NOMO-1 (cell line): Measurements from ENCODE around the gene ATP1B2.
"Not testable (repeated sequence)": the region's sequence is repeated elsewhere in the genome, so short reads cannot be mapped to it uniquely, and the experiment has no call there.

Experiments used
- DNase-seq, 2 experiments: peaks; one replicate each; lab custom pipeline; 2025; ENCODE audit not compliant: unreplicated experiment in 2 of 2; lab: John Stamatoyannopoulos, UW

ATP1B2 gene

GRCh38 chr17:7650509-7651096 lies at the start of gene ATP1B2:
Gene ATP1B2, plus strand, starts transcription at chr17:7650926. Its CDS starts 593 bp downstream, at chr17:7651519.
- peak; percentile 17 to 31 for DNase-seq

- DNase-seq = no peak
Observed at GRCh38 chr17:7606280-7606679, 44.4 kb upstream of the ATP1B2 start.

GRCh38 chr17:7610641-7611040 lies 40.1 kb upstream of the ATP1B2 start:
- no peak for DNase-seq

- DNase-seq = no peak
Observed at GRCh38 chr17:7611635-7612293, 39.0 kb upstream of the ATP1B2 start.

DNA sequence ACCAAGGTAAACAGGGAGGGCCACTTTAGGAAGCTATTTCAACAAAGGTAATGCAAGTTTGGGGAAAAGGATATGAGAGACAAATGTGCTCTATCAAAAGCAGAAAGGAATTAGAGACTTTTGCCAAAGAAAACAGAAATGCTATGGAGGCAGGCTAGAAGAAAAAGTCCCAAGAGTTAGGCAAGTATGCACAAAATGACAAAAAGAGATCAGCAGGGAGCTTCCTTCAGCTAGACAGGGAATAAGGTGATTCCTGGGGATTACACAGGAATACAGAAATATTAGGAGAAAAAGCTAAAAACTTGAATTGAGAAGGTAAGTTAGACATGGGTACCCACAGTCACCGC lies 38.5 kb upstream of the ATP1B2 start:
- no peak for DNase-seq

- no peak for DNase-seq
Observed at GRCh38 chr17:7613769-7614424, 36.8 kb upstream of the ATP1B2 start.

- DNase-seq = peak; percentile 99 to 100
Observed at GRCh38 chr17:7614425-7615264, 36.1 kb upstream of the ATP1B2 start, which contains the start of gene FXR2. Gene FXR2, minus strand, starts transcription at chr17:7614897. Its CDS starts 365 bp downstream, at chr17:7614532.

DNA sequence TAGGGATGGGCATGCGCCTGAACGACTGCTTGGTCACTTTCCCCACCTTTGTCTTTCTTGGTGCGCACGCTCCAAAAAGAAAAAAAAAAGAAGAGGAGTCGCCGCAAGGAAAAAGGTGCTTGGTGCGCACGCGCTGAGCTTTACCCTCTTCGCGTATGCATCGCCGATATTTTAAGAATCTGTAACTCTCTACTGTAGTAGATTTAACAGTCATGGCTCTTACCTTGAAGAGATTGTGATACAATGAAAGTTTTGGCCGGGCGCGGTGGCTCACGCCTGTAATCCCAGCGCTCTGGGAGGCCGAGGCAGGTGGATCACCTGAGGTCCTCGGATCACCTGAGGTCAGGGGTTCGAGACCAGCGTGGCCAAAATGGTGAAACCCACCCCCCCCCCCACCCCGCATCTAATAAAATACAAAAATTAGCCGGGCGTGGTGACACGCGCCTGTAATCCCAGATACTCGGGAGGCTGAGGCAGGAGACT lies 35.4 kb upstream of the ATP1B2 start:
- DNase-seq = no peak

- DNase-seq = no peak
Observed at GRCh38 chr17:7618608-7619007, 32.1 kb upstream of the ATP1B2 start.

DNA sequence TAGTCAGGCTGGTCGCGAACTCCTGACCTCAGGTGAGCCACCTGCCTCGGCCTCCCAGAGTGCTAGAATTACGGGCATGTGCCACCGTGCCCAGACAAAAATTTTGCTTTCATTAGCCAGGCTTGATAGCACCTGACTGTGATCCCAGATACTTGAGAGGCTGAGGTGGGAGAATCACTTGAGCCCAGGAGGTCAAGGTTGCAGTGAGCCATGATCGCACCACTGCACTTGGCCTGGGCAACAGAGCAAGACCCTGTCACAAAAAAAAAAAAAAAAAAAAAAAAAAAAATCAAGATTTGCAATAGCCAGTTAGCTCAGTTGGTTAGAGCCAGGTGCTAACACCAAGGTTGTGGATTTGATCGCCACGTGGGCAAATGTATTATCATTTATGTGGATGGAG lies 29.9 kb upstream of the ATP1B2 start:
- DNase-seq = no peak

- DNase-seq = no peak
Observed at GRCh38 chr17:7623661-7624060, 27.1 kb upstream of the ATP1B2 start.

DNA sequence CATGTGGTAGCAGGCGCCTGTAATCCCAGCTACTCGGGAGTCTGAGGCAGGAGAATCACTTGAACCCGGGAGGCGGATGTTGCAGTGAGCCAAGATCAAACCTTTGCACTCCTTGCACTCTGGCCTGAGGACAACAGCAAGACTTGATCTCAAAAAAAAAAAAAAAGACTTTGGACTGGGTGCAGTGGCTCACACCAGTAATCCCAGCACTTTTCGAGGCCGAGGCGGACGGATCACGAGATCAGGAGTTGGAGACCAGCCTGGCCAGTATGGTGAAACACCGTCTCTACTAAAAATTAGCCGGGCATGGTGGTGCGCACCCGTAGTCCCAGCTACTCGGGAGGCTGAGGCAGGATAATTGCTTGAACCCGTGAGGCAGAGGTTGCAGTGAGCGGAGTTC lies 25.0 kb upstream of the ATP1B2 start:
- DNase-seq = not testable (repeated sequence)

- no peak for DNase-seq
Observed at GRCh38 chr17:7626307-7626706, 24.4 kb upstream of the ATP1B2 start.

DNA sequence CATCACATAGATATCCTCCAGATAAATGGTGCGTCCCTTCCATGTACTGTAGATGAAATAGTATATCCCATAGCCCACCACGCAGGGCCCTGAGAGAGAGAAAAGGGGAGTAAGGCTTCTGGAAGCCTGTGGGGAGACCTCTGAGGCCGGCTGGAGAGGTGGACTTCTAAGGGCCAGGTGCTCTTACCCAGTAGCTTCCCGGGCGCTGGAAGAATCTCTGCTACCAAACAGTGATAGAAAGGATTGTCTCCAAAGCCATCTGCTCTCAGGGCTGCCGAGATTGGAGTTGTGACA lies 23.8 kb upstream of the ATP1B2 start:
- DNase-seq = no peak

GRCh38 chr17:7627250-7628121 lies 23.2 kb upstream of the ATP1B2 start, which contains the start of gene SAT2:
Gene SAT2, minus strand, starts transcription at chr17:7627821. Its CDS starts 186 bp downstream, at chr17:7627635.
- peak; percentile 87 to 94 for DNase-seq

- no peak for DNase-seq
Observed at GRCh38 chr17:7629939-7630571, 20.7 kb upstream of the ATP1B2 start, which contains the start of gene SHBG. Gene SHBG, plus strand, starts transcription at chr17:7630135. Its CDS starts 38 bp downstream, at chr17:7630173.

DNA sequence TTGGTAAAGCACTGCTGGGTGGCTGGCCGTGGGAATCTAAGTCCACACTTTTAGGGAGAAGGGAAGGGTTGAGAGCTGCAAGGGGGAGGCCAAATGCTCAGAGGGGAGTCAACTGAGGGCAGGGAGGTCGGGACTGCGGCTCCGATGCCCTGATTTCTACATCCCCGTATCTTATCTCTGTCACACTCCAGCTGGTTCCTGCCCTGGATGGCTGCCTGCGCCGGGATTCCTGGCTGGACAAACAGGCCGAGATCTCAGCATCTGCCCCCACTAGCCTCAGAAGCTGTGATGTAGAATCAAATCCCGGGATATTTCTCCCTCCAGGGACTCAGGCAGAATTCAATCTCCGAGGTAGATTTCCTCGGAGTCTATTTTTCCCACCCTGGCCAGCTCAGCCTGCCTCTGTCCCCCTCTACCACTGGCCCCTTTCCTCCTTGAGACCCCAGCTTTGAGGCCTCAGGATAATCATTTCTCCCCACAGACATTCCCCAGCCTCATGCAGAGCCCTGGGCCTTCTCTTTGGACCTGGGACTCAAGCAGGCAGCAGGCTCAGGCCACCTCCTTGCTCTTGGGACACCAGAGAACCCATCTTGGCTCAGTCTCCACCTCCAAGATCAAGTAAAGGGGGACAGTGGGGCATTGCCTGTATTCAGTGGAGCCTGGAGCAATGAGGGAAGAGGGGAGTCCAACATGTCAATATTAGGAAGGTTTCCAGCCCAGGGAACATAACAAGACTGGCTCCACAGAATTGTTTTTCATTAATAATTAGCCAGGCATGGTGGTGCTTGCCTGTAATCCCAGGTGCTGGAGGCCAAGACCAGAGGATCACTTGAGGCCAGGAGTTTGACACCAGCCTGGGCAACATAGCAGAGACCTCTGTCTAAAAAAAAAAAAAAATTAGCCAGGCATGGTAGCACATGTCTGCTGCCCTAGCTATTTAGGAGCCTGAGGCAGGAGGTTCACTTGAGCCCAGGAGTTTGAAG lies 19.0 kb upstream of the ATP1B2 start:
- no peak for DNase-seq

- DNase-seq = peak; percentile 56 to 77
Observed at GRCh38 chr17:7632492-7632894, 18.2 kb upstream of the ATP1B2 start.
